CMK (cell line): ENCODE results near the gene TPD52L1.

Experiments used
- DNase-seq: peaks from one replicate; pipeline ENCODE4 v3.0.0-alpha.2; 2010; ENCODE audit warnings: low read depth

Gene TPD52L1

GRCh38 chr6:125182237-125183008 lies 28.9 kb downstream of the TPD52L1 start:
- DNase-seq: no peak

- no peak for DNase-seq
Observed at GRCh38 chr6:125183391-125183790, 29.8 kb downstream of the TPD52L1 start.

GRCh38 chr6:125188037-125188436 lies 34.5 kb downstream of the TPD52L1 start:
- DNase-seq: no peak

- no peak for DNase-seq
Observed at GRCh38 chr6:125188594-125189203, 35.1 kb downstream of the TPD52L1 start.

GRCh38 chr6:125189494-125189893 lies 35.9 kb downstream of the TPD52L1 start:
- DNase-seq: no peak

- DNase-seq: no peak
Observed at GRCh38 chr6:125190667-125191066, 37.1 kb downstream of the TPD52L1 start.

GRCh38 chr6:125191916-125192609 lies 38.5 kb downstream of the TPD52L1 start:
- DNase-seq: peak; percentile 24

GRCh38 chr6:125192610-125192930 lies 39.0 kb downstream of the TPD52L1 start:
- no peak for DNase-seq

GRCh38 chr6:125193208-125193607 lies 39.6 kb downstream of the TPD52L1 start:
- no peak for DNase-seq

GRCh38 chr6:125194941-125195340 lies 41.4 kb downstream of the TPD52L1 start:
- no peak for DNase-seq

GRCh38 chr6:125195526-125195925 lies 42.0 kb downstream of the TPD52L1 start:
- no peak for DNase-seq

GRCh38 chr6:125196613-125197012 lies 43.0 kb downstream of the TPD52L1 start:
- no peak for DNase-seq

GRCh38 chr6:125197795-125198269 lies 44.3 kb downstream of the TPD52L1 start:
- no peak for DNase-seq

- DNase-seq: no peak
Observed at GRCh38 chr6:125198398-125198937, 44.9 kb downstream of the TPD52L1 start.

- DNase-seq: no peak
Observed at GRCh38 chr6:125200941-125201340, 47.4 kb downstream of the TPD52L1 start.

- DNase-seq: no peak
Observed at GRCh38 chr6:125201961-125202729, 48.6 kb downstream of the TPD52L1 start.

GRCh38 chr6:125203395-125203794 lies 49.8 kb downstream of the TPD52L1 start:
- no peak for DNase-seq

GRCh38 chr6:125205931-125206330 lies 52.4 kb downstream of the TPD52L1 start:
- no peak for DNase-seq

- no peak for DNase-seq
Observed at GRCh38 chr6:125206389-125206788, 52.8 kb downstream of the TPD52L1 start.

- DNase-seq: no peak
Observed at GRCh38 chr6:125207956-125208355, 54.4 kb downstream of the TPD52L1 start.

GRCh38 chr6:125208625-125209249 lies 55.2 kb downstream of the TPD52L1 start:
- DNase-seq: no peak

GRCh38 chr6:125210667-125211066 lies 57.1 kb downstream of the TPD52L1 start:
- DNase-seq: no peak
